ENCODE measurements around the gene CSTPP1.
"Not testable (repeated sequence)": the region's sequence is repeated elsewhere in the genome, so short reads cannot be mapped to it uniquely, and the experiment has no call there.

Gene CSTPP1

DNA sequence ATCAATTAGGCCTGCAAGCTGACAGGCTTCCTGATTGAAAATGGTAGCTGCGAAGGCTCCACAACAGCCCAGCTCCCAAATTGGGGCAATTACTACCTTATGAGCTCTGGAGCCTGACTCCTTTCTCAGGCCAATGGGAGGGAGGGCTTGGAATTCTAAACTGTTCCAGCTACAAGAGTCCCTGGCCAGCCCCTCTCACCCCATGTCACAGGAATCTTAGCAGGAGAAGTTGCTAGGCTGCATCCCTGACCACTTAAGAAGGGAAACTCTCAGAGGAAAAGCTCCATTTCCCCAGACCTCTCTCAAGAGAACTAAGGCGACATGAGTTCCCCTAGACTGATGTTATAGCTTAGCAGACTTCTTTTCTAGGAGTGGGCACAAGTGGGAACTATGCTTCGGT lies 23.1 kb upstream of the CSTPP1 start:
- no peak for DNase-seq

GRCh38 chr11:46914363-46914762 lies 22.2 kb upstream of the CSTPP1 start:
- DNase-seq = no peak

DNA sequence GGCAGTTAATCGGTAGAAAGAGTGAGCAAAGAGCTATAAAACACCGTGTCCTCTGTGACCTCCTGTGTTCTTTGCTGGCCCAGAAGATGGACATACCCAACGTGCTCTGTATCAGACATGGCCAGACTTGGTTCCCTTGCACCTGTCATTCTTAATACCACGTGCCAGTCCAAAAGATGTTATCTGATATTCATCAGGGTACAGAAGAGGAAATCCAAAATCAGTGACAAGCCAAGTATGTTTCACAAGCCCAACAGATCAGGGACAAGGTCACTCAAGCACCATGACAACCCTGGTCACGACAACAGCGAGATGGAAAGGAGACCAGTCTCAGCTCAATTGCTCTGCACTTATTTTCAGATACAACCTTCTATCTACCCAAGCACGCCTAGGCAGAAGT lies 21.7 kb upstream of the CSTPP1 start:
- DNase-seq = no peak

DNA sequence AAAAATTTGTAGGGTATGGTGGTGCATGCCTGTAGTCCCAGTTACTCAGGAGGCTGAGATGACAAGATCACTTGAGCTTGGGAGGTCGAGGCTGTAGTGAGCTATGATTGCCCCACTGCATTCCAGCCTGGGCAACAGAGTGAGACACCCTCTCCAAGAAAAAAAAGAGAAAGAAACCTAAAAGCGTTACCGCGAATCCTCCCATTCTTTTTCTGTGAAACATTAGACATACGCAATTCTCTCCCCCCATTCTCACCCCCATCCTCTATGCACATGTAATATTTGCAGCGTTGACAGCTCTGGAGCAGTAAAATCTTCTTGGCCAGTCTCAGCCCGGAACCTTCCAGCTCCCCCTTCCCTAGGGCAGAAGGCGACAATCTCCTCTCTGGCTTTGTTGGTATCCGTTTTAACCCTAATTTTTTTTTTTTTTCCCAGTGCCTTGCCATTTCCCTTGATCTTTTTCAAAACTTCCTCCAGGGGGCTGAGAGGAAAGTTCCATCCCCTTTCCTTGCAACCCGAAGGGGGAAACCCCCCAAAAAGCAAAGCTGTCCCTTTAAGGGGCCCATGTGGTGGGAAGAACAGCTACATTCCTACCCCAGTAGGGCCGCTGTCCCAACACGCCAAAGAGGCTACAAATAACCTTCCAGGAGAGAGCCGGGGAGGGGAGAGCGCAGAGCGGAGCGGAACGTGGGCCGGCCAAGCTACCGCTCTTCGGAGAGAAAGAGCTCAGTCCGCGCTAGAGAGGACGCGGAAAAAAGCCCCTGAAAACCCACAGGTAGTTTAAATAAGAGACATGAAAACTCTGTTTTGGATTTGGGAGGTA lies 20.1 kb upstream of the CSTPP1 start:
- DNase-seq = no peak

DNA sequence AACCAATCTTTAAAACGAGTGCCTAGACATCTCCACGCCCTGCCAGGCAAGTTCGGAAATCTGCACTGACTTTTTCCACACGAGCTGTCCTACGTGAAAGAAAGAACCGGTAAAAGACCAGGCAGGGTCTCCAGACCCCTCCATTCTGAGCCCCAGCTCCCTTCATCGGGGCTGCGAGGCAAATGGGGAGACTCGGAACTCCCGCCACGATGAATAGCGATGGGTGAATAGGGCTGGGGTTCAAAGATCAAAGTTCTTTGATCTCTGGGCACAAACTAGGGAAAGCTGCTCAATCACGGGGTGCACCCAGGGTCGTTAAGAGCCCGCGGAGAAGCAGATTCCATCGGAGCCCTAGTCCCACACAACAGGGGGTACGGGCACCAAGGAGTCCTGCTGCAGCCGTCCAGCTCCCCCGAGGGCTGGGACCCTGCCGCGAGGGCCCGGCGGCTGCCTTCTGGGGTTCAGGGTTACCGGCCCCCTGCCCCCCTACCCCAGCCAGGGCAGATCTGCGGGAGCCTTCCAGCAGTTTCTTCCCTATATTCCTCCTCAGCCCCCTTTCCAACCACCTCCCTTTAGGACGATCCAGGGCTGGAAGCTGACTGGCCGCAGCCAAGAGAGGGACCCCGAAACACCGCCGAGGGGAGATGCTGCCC lies 19.3 kb upstream of the CSTPP1 start:
- no peak for DNase-seq

GRCh38 chr11:46917762-46918082 lies 18.8 kb upstream of the CSTPP1 start:
- no peak for DNase-seq

- no peak for DNase-seq
These were observed 18.3 kb upstream of the CSTPP1 start, which contains the start of gene LRP4 for GRCh38 chr11:46918083-46918787. LRP4 (minus strand) TSS chr11:46918550; CDS start chr11:46918379, 171 bp downstream.

GRCh38 chr11:46918788-46919513 lies 17.6 kb upstream of the CSTPP1 start:
- no peak for DNase-seq

DNA sequence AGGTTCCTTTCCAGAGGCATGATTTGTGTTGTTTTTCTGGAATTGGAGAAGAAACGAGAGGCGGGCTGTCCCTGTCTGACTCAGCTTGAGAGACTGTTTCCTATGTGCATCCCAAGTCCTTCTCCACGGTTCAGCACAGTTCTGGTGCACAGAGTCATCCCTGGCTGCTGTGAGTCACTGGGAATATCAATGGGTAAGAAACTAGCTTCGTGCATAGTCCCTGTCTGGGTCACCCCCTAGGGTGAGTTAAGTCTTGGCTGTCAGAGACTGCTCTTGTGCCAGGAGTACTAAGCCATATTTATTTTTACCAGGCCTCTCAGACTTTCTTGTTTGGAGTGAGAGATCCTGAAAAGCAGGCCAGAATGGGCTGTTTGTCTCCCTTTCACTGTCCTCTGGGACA lies 15.8 kb upstream of the CSTPP1 start:
- no peak for DNase-seq

DNA sequence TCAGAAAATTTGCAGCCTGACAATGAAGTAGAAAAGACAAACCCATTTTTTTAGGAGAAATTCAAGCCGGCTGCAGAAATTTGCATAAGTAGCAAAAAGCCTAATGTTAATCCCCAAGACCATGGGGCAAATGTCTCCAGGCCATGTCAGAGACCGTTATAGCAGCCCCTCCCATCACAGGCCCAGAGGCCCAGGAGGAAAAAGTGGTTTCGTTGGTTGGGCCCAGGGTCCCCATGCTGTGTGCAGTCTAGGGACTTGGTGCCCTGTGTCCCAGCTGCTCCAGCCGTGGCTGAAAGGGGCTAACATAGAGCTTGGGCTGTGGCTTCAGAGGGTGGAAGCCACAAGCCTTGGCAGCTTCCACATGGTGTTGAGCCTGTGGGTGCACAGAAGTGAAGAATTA lies 8.6 kb upstream of the CSTPP1 start:
- DNase-seq = not testable (repeated sequence)

DNA sequence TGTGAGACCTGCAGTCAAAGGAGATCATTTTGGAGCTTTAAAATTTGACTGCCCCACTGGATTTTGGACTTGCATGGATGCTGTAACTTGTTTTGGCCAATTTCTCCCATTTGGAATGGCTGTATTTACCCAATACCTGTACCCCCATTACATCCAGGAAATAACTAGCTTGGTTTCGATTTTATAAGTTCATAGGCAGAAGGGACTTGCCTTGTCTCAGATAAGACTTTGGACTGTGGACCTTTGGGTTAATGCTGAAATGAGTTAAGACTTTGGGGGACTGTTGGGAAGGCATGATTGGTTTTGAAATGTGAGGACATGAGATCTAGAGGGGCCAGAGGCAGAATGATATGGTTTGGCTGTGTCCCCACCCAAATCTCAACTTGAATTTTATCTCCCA lies 7.9 kb upstream of the CSTPP1 start:
- not testable (repeated sequence) for DNase-seq

DNA sequence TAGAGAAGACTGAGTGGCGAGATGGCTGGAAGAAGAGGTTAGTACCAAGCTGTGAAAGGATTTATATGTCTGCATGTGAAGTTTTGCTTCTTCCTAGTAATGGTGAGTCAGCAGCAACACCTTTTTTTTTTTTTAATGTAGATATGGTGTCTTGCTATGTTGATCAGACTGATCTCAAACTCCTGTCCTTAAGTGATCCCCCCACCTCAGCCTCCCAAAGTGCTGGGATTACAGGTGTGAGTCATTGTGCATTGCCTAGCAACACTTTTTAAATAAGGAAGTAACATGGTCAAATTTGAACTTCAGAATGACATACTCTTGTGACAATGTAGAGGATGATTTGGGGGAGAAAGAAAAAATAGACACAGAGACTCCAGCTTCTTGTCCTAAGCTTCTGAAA lies 6.5 kb upstream of the CSTPP1 start:
- no peak for DNase-seq

DNA sequence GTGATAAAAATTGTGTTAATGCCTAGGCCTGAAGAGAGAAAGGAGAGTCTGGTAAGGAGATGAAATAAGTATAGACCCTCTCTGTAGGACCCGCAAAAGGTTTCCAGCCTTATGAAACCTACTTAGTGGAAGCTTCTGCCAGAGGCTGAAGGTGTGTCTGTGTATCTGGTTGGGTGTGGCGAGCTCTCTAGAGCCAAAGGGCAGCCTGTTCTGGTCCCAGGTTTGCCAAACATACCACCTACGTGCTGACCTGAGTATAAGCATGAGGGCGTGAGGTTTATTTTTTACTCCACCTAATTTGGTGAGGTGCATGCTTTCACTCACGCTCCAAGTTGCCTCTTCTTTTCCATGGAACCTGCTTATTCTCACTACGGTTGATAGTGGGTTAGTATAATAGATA lies 5.6 kb downstream of the CSTPP1 start:
- DNase-seq = no peak

- no peak for DNase-seq
These were observed 8.0 kb downstream of the CSTPP1 start for GRCh38 chr11:46944356-46945075.

DNA sequence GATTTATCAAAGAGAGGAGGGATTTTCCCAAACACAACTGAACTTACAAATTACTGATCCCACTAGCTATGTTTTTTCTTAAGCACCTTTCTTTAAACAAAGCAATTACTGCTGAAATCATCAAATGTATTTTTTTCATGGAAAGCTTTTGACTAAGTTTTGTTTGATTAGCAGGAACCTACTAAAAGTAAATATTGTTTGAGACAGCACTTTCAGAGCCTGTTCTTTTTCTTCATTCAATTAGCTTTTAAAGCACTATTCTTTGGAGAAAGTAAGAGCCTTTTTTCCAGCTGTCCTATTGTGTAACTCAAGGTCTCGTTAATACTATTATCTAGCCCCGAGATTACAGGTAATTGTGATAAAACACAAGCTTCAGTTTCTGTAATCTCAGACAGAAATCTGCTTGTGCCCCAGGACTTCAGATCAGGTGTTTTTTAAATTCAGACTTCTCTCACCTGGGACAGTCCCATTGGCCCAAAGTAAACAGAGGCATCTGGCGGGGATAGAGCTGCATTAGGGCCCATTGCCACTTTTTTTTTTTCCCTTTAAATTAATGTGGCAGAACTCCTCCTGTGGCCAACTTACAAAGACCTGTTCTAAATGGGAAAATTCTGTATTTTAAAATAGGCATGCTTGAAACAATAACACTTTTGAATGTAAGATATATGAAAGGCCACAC lies 11.0 kb downstream of the CSTPP1 start:
- no peak for DNase-seq

GRCh38 chr11:46948378-46949131 lies 12.0 kb downstream of the CSTPP1 start:
- DNase-seq = no peak

- DNase-seq = no peak
These were observed 12.7 kb downstream of the CSTPP1 start for GRCh38 chr11:46949297-46949696.

DNA sequence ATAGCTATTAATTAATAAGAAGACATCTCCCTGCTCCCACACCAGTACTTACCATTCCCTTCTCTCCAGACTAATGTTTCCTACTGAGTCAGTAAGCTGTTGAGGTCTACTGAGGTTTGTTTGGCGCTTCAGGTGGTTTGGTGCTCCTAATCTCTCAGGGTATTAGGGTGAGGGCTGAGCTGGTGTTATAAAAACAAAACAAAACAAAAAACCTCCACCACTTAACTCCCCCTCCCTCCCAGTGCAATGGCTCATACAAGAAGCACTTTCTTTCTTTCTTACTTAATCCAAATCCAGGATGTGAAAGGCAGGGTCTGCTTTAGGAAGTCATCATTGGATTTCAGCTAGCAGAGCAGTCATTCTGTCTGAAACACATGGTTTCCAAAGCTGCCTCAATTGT lies 15.3 kb downstream of the CSTPP1 start:
- DNase-seq = no peak

DNA sequence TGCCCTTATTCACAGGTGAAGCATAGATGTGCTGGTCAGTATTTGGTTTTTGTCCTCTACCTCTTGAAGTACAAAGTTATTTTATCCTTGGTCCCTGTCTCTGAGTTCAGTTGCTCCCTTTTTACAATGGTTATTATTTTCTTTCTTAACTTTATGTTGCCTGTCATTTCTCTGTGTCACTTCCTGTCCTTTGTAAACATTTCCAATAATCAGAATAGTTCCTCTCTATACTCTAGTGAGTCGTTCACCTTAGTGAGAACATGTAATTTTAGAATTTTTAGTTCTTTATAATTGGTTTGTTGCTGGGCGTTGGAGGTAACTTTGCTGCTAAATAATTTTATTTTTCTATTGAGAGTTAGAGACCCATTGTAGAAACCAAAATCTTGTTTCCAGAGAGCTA lies 16.0 kb downstream of the CSTPP1 start:
- DNase-seq = no peak

GRCh38 chr11:46953093-46953492 lies 16.5 kb downstream of the CSTPP1 start:
- DNase-seq = no peak

GRCh38 chr11:46958777-46959176 lies 22.2 kb downstream of the CSTPP1 start:
- no peak for DNase-seq

Measured in NCI-H510A treated with DMSO at 0.1 percent for 48 hours (cell line).